Activated CD4-positive, alpha-beta T cell treated with anti-CD3 and anti-CD28 coated beads, Interleukin-2, amount 50 U/mL, for 1 hour (primary cell): ENCODE measurements around the gene PRKCH.

Experiments used
- DNase-seq: peaks from one replicate; pipeline ENCODE4 v3.0.0-alpha.2; 2020

PRKCH gene

DNA sequence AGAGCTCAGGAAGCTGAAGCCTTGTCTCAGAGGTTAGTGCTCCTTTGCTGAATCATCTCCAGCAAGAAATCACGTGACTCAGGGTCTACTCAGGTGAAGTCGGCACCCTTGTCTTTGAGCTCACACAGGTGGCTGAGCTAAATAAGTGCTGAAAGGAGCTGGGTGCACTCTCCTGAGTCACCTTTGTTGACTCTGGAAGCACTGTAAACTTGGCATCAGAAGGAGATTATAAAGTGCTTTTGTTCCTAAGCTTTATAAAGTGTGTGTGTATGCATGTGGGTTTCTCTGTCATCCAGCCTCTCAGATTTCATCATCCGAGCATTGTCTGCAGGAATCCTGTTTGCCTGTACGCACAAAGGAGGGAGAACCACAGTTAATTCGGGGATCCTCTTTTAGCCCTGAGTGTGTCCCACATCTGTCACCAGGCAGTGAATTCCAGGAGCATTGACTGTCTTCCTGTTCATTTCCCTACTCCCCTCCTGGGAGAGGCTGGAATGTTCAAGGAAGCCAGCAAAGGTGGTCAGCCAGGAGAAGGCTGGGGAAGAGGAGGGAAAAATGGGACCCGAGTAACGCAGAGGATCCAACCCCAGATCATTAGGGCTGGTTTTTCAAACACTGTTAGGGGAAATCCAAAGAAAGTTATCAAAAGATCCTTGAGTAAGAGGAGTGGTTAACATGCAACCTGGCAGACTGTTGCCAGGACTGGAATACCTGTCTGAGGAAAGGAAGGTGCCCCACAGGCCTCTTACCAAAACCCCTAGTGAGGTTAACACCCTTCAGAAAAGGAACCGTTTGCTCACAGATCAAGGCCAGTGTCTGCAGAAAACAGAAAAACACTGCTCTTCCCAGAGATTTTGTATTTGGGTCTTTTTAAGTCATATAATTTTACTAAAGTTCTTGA, 216.4 kb downstream of the PRKCH start:
- no peak for DNase-seq

DNA sequence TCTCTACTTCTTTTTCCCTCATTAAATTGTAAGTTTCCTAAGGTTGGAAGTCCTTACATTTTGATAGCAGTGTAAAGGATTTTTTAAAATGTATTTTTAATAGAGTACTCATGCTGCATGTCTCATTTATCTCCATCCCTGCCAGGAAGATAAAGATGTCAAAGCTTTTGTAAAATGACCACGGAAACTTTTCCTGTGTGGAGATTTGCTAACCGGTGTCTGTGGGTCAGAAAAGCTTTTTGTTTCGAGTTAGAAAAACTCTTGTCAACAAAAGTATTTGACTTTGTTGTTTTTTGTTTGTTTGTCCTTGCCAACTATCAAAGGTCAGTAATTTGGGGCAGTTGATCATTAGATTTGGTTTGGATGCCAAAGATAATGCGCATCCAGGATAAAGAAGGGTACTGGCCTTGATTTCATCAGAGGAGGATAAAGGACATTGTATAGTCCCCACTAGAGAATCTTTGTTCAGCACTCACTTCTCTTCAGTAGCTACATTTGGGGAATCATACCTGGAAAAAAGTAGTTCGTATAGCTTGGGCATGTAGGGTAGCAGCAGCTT, 217.2 kb downstream of the PRKCH start:
- no peak for DNase-seq

DNA sequence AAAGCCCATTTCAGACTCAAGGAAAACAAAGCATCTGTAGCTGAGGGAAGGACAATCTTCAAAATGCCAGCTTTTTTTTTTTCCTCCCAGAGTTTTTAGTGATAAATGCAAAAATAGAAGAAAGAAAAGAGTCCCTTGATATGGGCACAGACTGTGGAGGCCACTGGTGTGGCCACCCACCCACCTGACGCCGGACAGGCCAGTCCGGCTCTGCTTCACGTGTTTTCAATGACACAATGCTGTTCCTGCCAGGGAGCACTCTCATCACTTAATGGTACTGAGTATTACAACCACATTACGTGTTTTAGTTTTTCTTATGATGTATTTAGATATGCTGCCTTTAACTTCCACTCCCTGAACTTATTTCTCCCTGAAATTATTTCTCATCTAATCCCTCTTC, 218.3 kb downstream of the PRKCH start:
- no peak for DNase-seq

DNA sequence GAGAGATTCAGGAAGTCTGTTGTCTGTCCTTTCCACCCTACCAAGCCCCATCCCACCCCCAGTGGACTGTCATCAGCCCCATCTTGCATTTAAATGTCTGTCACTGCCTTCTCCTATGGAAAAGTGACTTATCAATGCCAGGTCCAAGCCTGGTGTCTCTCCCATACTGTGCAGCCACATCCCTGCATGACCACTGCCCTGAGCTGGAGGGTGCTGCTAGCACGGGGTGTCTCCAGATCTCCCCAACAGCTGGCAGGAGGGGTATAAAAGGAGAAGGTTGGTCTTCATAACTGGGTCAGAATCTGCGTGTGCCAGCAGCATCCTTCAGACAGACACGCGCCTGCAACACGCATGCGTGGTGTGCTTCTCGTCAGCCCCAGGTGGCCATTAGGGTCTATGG, 219.6 kb downstream of the PRKCH start:
- no peak for DNase-seq

DNA sequence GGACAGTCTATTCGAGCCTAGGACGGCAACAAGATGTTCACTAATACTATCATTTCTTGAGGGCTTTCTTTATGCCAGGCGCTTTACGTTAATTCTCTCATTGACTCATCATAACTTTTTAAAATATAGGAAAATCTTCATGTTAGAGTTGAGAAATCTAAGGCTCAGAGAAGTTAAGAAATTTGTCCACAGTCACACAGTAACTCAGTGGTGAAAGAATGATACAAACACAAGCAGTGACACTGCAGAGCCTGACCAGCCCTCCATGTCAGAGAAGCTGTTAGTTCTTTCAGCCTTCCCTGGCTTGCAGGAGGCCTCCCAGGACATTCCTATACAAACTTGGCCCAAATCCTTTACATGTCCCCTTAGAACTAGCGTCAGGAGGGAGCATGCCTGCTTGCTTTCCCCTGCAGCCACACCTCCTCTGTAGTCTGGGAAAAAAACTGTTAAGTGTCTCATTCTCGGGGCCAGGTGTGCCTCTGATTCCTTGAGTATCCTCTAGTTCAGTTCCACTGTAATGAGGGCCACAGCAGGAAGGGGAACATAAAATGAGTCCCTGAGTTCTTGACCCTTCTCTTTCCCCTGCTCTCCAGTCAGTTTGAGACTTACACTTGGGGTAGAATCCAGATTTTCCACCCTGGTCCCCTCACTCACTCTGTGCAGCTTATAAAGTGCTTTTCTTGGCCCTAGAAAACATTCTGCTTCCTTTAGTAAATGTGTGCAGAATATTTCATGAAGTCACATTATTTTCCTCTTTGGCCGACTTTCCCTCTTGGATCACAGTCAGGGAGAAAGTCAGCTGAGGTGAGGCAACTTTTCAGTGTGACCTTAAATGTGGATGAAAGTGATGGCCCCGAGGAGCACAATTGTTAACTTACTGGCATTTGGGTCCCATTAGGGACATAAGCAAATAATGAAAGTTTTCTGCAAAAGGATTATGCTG, 221.7 kb downstream of the PRKCH start:
- DNase-seq: no peak

DNA sequence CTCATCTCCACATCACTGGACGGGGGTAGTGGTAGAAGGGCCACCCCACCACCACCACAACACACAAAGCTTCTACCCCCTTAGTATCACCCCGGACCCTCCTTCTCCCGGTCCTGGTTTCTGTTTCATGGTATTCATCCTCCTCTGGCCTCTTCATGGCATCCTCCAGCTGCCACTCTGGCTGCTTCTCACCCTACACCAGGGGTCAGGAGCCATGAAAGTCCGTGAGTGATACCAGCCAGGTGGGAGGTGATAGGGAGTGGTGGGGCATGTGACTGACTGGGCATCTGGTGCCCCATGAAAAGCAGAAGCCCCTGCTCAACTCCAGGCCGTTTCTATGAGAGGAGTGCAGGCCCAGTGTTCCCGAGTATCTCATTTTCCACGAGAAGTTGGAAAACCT, 222.6 kb downstream of the PRKCH start:
- no peak for DNase-seq

DNA sequence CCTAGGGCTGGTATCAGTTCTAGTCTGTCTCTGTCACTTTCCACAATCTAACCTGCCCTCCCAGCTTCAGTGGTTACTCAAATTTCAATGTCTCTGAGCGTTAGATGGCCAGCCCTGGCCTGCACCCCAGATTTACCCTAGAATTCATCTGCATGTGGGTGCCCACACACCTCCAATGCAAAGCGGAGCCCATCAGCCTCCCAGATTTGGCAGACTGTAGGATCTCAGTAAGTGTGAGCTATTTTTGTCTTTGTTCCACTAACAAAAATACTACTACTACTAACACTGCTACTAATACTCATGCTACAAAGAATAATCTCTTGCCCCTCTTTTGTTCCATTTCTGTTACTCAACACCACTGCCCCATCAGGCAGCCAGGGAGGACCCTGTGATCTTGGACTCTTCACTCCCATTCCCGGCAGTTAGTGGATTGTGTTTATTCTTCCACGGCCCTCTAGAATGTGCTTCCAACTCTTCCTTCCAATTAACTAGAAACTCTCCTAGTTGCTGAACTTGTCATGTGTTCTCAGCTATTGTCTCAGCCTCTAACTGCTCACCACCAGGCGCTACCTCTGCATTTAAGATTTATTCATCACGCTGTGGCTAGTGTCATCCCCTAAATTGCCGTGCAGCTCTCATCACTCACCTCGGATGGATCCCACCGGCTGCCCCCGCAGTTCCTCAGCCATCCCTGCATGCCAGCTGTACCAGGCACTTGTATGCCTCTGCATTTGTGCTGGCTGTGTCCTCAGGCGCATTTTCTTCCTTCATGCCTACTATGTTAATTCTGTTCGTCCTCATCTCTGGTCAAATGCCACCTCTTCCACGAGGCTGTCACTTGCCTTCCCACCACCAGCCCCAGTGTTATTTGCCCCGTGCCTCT, 223.3 kb downstream of the PRKCH start:
- no peak for DNase-seq

DNA sequence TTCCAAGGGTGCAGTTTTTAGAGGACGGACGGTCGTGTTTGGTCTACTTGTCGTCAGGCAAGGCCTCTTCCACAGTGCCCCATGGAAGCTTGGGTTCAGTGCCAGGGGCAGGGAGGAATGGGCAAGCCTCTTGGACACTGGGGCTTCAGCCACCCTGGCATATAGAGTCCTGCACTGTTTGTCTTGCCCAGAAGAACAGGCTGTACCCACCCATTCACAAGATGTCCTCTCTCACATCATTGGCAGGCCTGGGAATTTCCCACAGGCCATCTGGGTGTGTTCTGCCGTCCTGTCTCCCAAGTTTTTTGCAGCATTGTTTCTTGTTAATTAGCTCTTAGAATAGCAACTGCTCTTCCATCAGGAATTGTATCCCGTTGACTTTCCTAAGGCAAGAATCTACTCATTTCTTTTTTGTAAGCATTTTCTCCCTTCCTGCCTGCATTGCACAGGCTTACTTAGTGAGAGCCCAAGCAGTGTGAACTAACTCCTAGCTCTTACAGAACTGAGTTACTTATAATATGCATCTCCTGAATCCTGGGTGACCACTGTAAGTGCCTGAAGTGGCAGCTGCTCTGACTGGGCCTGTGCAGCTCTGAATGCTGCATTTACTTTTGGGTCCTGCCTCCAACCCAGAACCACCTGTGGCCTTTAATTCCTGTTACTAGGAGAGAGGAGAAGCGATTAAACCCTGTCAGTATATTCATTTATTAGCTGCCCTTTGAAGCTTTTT, 224.5 kb downstream of the PRKCH start:
- no peak for DNase-seq

DNA sequence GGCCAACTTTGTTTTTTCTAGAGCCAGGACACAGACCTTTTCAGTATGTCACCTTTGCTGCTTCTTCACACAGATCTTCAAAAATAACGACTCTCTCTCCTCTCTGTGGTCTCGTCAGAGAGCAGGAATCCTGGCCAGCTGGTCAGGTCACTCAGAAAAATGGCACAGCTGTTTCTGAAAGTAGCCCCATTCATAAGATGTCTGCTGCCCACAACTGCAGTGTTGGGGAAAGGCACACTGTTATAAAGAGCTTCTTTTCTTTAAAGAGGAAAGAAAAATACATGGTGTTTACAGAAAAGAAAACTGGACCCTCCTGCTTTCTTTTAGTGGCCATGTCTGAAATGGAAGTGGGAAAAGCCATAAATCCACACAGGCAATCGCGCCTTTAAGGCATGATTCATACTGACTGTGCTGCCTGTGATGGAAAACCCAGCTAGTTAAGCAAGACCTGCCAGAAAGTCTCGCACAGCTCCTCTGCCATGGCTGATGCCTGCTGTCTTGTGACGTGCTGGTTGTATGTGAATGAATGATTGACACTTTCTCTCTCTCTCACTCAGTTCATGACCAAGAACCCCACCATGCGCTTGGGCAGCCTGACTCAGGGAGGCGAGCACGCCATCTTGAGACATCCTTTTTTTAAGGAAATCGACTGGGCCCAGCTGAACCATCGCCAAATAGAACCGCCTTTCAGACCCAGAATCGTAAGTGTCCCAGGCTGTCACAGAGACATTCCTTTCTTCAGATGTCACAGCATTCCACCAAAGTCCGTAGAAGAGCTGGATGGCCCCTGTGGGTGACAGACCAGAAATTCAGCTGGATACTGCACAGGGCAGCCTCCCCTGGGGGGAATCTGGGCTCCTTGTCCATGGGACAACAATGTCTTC, 226.0 kb downstream of the PRKCH start:
- no peak for DNase-seq

DNA sequence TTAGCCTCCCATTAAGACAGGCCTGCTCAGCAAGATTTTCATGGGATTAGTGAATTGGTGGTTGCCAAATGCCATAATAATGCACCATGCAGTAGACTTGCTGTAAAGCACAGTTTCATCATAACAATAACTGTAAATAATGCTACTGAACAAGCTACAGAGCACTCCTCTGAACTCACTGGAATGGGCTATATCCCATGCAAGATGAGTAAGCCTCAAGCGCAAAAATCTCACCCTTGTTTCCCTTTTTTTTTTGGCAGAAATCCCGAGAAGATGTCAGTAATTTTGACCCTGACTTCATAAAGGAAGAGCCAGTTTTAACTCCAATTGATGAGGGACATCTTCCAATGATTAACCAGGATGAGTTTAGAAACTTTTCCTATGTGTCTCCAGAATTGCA, 228.0 kb downstream of the PRKCH start:
- DNase-seq: no peak

DNA sequence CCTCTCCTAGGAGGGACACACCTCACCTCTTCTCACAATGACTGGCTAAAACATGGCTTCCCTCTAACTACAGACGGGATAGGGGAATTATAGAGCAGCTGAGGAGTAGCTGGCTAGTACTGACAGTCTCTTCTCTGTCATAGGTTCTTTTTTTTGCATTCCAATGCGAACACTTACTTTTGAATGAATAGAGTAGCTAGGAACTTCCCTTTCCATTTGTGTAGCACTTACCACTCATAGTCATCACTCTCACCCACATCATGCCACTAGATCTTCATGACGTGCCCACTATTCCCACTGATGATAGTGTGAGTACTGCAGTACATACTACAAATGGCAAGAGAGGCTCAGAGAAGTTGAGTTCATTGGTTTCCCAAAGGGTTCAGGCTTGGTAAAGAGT, 230.0 kb downstream of the PRKCH start:
- no peak for DNase-seq

DNA sequence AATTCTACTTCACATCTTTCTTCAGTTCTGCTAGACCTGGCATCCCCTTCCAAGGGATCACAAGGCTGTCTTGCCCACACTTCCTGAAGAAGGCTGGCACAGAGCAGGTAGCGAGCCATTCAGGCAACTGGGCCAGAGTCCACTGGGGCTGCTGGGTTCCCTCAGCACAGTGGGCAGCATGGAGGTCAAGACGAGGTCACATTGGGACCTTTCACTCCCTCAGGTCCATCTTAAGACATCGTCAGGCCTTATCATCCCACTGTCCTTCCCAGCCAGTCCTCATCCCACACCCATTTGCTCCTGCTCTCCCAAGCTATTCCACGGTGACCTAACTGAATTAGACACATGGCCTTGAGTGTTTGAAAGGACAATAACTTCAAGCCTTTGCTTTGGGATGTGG, 230.9 kb downstream of the PRKCH start:
- DNase-seq: no peak

DNA sequence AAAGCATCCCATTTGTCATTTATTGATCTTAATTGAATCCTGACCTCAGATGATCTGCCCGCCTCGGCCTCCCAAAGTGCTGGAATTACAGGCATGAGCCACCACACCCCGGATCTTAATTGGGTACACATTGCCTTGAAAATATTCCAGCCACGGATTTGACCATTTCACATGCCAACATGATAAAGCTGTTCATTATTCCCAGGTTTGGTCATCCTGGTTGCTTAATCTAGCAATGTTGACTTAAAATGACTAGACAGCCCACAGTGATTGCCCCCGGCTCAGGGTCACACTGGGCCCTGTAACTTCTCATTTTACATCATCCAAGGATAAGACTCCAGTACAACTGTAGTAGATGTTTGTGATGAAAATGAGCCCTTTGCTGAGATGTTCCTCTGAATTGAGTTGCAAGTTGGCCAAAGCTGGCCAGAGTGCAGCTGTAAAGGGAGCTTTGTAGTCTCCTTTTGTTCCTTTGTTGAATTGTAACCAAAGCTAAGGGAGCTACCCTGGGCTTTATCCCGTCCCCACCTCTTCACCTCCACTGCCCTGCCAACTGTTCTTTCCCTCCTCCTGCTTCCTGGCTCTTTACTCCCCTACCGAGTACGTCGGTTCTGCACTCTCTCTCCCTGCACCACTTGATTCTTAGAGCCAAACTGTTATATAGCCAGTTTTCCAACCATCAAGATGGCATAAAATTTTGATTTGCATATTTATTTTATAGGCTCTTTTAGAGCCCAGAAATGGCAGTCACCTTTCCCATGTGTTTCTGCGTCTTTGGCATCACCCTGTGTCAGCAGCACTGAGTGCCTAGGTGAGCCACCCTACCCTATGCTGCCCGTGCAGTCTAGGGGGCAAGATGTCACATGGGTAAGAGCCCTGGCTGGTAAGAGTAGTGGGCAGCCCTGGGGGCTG, 232.6 kb downstream of the PRKCH start:
- DNase-seq: no peak

DNA sequence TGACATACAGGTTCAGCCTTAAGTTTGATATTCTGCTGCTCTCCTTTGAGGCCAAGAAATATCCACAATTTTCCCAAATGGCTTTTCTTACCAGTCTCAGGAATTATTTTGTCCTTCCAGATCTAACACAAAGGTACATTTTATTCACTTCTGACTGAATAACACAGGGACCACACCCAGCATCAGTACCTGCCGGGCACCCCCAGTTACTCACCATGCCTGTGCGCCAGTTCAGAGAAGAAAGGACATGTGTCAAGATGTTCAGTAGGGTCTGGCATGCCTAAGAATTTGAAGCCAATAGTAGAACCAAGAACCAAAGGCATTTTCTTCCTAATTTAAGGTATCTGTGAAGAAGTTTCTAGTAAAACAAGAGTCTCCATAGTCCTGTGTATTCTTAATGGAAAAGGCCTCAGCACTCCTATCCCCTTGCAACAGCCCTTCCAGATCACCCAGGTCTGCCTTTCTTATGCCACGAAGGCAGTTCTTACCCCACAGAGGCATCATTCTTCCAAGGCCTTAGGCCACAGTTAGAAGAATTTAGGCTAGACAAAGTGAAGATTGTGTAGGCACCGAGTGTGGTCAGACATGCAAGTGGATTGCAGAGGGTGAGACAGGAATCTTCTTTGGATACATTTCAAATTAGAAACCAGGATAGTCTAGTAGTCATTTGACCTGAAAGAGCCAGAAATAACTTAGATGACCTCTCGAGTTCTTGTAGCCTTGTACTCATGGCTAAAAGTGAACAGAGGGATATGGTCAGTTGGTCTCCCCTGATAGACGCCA, 233.9 kb downstream of the PRKCH start:
- DNase-seq: no peak

DNA sequence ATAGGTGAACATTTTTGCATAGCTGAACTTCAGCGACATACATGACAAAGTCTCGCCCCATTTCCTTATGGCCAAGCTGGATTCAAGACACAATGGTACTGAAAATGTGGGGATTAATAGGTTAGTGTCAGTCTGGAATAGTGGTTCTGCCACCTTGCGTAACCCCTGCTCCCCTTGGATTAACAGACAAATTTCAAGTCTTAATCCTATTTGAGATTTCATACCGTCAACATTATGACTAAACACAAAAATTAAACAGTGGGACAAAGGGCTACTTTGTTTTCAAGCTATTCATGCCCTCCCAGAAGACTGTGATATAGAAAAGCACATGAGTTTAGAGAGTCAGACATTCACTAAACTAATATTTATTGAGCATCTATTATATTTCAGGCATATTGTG, 235.1 kb downstream of the PRKCH start:
- DNase-seq: no peak

DNA sequence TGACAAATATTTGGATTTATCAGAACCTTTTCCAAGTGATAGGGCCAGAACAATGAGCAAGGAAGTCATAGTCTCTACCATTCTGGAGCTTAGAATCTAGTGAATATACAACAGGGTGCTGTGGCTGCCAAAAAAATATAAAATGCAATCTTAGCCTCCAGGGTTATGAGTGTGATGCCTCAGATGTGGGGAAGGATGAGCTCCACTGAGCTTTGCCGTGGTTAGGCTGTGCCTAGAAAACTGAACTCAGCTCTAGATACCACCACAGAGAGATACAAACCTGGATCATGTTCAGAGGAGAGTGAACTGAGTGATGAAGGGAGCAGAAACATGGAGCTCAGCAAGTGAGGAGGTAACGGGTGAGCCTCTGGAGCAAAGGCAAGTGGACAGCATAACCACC, 235.9 kb downstream of the PRKCH start:
- DNase-seq: no peak

DNA sequence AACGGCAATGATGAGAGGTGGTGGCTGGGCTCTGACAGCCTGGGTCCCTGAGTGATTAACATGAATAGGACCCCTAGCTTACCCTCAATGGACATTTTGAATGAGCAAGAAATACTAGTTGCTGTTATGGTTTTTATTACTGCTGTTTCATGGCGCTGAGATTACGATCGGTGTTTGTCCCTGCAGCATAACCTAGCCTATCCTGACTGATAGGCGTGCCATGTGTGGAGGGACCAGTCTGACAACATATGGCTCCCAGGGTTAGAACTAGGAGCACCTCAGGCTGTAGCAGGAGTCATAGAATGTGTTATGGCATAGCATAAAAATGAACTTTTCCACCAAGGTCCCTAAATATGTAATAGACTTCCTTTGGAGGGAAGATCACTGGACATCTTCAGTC, 236.5 kb downstream of the PRKCH start:
- DNase-seq: no peak

DNA sequence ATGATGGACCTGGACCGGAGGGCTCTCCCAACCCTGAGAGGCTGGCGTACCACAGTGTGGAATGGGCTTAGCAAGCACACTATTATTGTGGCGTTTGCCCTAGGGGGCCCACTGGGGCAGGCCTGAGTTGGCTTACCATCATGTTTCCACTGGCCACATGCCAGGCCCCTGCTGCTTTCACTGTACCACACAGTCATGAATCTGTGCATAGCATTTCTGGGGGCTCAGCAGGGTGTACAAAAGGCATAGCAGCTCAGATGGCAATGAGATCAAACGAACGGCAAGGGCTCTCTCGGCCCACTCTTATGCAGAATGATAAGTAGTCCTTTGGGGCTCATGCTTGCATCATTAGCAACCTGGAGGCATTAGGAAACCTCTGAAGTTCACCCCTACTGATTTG, 236.9 kb downstream of the PRKCH start:
- DNase-seq: no peak
